Sigmoid colon (tissue), 4 donors: ENCODE measurements around the gene TNNT3.

Experiments used
- CTCF ChIP-seq, 4 experiments: fragments of 450-650 bp in 3 of 4; fragments of 200-600 bp in 1 of 4; IDR thresholded peaks; one replicate each; pipeline ENCODE4 v1.5.1; 2016 to 2019; ENCODE audit warnings: antibody characterized with exemption in 4 of 4, mild to moderate bottlenecking in 3 of 4, moderate library complexity in 2 of 4
- EP300 ChIP-seq, 4 donors: sonication (generic); formaldehyde crosslinking; IDR thresholded peaks; one replicate each; pipeline ENCODE4 v1.6.1; 2017; ENCODE audit warnings: antibody characterized with exemption in 4 of 4
- POLR2A ChIP-seq, 2 donors: fragments of 450-650 bp; IDR thresholded peaks; one replicate each; pipeline ENCODE4 v1.6.1; 2016; ENCODE audit warnings: antibody characterized with exemption in 2 of 2, mild to moderate bottlenecking in 2 of 2, moderate library complexity in 2 of 2
- POLR2AphosphoS5 ChIP-seq, 4 donors: sonication (generic); formaldehyde crosslinking; IDR thresholded peaks; one replicate each; pipeline ENCODE4 v1.6.1; 2017; ENCODE audit warnings: antibody characterized with exemption in 4 of 4

- TF ChIP-seq CTCF (IDR thresholded peaks at IDR 0.05) = no peak
- no peak for TF ChIP-seq EP300 (IDR thresholded peaks at IDR 0.05)
- TF ChIP-seq POLR2A (IDR thresholded peaks at IDR 0.05) = no peak
- TF ChIP-seq POLR2AphosphoS5 (IDR thresholded peaks at IDR 0.05) = no peak
Observed at GRCh38 chr11:1872267-1872985, 47.1 kb upstream of the TNNT3 start.
